HCT116 (cell line): Measurements from ENCODE around the gene TOMM40.

Source experiments
- CBX3 ChIP-seq: IDR thresholded peaks from 2 replicates; pipeline ENCODE4 v1.6.1; 2012; ENCODE audit warnings: low read depth
- CTCF ChIP-seq, 3 experiments: fragments of 200-600 bp in 1 of 3; sonication (generic) in 1 of 3; IDR thresholded peaks in 2 of 3; conservative IDR thresholded peaks in 1 of 3; 2 replicates each; pipeline ENCODE4 v1.5.1; 2012 to 2017; ENCODE audit warnings: low read depth in 2 of 3, low read length in 2 of 3, antibody characterized with exemption in 1 of 3, borderline replicate concordance in 1 of 3, control low read depth in 1 of 3, mild to moderate bottlenecking in 1 of 3, mixed read lengths in 1 of 3, mixed run types in 1 of 3, moderate library complexity in 1 of 3; ENCODE audit not compliant: insufficient read depth in 1 of 3
- EZH2 ChIP-seq: fragments of 200-600 bp; sonication (generic); IDR thresholded peaks from 2 replicates; pipeline ENCODE4 v1.6.1; 2017; ENCODE audit warnings: antibody characterized with exemption, mixed run types
- POLR2A ChIP-seq: IDR thresholded peaks from 2 replicates; pipeline ENCODE4 v1.7.0; 2011; ENCODE audit warnings: borderline replicate concordance; ENCODE audit not compliant: insufficient read depth, insufficient read length; ENCODE audit errors: extremely low read depth
- POLR2AphosphoS5 ChIP-seq: IDR thresholded peaks from 2 replicates; pipeline ENCODE4 v1.6.1; 2011; ENCODE audit warnings: mild to moderate bottlenecking, low read depth, low read length, moderate library complexity
- SIN3A ChIP-seq: IDR thresholded peaks from 2 replicates; pipeline ENCODE4 v1.6.1; 2012; ENCODE audit warnings: low read depth

GRCh38 chr19:44909775-44910174, 18.7 kb downstream of the TOMM40 start:
- TF ChIP-seq CTCF (IDR thresholded peaks at IDR 0.05 in 2 of 3, conservative IDR thresholded peaks at IDR 0.05 in 1 of 3; ENCODE audit: borderline replicate concordance in 1 of 3, insufficient read depth in 1 of 3, low read depth in 2 of 3, low read length in 2 of 3): no peak
- no peak for TF ChIP-seq SIN3A
- no peak for TF ChIP-seq EZH2
- no peak for TF ChIP-seq CBX3
- no peak for TF ChIP-seq POLR2A
- TF ChIP-seq POLR2AphosphoS5: no peak
